Retinal pigment epithelial cell (primary cell): ENCODE measurements around the gene INHBE.

Experiments used
- DNase-seq: peaks from one replicate; pipeline ENCODE4 v3.0.0-alpha.2; 2010; ENCODE audit warnings: low read depth
- H3K4me3 ChIP-seq: 2 replicates; pipeline ENCODE4 v1.5.1; 2011; ENCODE audit warnings: mild to moderate bottlenecking, low read length, control low read depth, moderate library complexity
- TF ChIP-seq, protein P1 (sequence below): conservative IDR thresholded peaks from 2 replicates; pipeline ENCODE4 v1.5.1; 2011; ENCODE audit warnings: low read depth, low read length, control low read depth, inconsistent platforms

The INHBE gene

DNA sequence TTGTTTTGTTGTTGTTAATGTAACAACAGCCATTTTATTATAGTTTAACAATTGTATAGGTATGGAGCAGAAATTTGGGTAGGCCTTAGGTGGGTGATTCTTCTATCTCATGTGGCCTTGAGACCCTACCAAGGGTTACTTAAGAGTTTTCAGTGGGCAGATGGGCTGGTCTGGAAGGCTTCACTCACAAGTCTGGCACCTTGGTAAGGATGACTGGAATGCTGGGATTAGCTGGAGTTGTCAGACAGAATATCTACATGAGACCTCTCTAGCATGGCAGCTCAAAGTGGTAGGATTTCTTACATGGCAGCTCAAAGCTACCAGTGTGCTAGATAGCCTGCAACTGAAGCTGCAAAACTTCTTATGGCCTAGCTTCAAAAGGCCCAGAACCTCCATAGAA is 30.6 kb downstream of the INHBE start:
- H3K4me3 ChIP-seq = no peak overlapping the region
- no peak for DNase-seq
- TF ChIP-seq, protein P1, sequence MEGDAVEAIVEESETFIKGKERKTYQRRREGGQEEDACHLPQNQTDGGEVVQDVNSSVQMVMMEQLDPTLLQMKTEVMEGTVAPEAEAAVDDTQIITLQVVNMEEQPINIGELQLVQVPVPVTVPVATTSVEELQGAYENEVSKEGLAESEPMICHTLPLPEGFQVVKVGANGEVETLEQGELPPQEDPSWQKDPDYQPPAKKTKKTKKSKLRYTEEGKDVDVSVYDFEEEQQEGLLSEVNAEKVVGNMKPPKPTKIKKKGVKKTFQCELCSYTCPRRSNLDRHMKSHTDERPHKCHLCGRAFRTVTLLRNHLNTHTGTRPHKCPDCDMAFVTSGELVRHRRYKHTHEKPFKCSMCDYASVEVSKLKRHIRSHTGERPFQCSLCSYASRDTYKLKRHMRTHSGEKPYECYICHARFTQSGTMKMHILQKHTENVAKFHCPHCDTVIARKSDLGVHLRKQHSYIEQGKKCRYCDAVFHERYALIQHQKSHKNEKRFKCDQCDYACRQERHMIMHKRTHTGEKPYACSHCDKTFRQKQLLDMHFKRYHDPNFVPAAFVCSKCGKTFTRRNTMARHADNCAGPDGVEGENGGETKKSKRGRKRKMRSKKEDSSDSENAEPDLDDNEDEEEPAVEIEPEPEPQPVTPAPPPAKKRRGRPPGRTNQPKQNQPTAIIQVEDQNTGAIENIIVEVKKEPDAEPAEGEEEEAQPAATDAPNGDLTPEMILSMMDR = no peak

DNA sequence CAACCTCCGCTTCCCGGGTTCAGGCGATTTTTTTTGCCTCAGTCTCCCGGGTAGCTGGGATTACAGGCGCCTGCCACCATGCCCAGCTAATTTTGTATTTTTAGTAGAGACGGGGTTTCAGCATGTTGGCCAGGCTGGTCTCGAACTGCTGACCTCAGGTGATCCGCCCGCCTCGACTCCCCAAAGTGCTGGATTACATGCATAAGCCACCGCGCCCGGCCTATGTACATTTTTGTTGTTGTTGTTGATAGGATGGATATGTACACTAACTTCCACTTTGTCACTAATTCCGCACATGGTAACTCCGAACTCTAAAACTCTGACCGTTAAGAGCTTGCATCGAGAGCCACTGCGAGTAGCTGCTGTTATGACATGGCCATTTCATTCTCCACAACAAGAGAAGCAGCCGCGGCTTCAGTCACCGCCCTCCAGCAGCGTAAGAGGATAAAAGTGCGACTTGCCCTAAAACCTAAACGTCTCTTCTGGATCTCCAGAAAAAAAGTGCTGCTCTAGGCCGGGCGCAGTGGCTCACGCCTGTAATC is 32.0 kb downstream of the INHBE start:
- TF ChIP-seq, protein P1 = no peak
- peak overlapping the region; percentile 96 for H3K4me3 ChIP-seq
- no peak for DNase-seq

DNA sequence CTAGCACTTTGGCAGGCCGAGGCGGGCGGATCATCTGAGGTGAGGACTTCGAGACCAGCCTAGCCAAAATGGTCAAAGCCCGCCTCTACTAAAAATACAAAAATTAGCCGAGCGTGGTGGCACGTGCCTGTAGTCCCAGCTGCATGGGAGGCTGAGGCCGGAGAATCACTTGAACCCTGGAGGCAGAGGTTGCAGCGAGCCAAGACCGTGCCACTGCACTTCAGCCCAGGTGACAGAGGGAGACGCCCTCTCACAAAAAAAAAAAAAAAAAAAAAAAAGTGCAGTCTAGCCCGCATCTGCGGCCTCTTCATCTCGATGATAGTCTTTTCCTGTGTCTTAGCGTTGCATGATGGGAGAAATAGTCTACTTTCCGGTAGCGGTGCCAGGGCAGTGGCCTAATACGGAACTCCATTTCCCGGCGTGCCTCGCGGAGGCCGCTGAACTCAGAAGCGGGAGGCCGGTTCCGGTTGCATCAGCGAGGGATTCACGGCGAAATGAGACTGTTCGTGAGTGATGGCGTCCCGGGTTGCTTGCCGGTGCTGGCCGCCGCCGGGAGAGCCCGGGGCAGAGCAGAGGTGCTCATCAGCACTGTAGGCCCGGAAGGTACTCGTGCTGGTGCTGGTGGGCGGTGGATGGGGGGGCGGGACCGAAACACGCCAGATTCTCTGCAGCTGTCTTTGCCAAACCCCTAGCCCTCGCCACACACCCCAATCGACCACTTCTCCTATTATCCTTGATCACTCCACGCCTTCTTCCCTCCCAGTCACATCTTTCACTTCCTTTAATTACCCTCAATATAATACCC is 32.7 kb downstream of the INHBE start, which contains the start of gene MARS1:
MARS1 (plus strand) TSS at position 472 of the 805 bp plus-strand sequence; CDS start at position 495, 23 bp downstream.
- DNase-seq = peak; percentile 83
- peak within 1 kb of the TSS; percentile 96 for H3K4me3 ChIP-seq
- TF ChIP-seq, protein P1 = no peak

DNA sequence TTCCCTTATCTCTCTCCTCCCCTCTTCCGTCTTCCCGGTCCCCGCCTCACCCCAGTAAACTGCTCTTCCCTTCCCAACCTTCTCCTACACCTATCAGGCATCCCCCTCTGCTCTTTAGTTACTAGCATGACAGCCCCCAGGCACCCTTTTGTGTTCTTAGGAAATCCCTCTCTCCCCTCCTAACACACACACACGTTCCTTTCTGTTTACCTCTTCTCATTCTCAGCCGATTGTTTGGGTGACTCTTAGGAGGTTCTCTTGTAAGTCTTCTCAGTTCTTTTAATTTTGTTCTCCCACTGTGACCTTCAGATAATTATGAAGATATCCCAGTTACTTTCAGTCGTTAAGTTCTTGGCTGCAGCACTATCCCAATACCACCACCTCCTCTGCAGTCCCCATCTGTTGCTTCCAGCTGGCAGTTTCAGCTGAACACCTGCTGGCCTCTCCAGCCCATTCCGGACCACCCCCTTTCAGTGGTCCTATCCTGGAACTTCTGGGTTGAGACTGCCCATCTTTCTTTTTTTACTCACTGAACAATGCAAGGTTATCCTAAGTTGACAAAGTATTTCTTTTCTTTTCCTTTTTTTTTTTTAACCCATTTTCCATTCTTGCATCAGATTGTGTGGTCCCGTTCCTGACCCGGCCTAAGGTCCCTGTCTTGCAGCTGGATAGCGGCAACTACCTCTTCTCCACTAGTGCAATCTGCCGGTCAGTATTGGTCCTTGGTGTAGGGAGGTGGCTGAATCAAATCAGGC is 33.5 kb downstream of the INHBE start:
- DNase-seq = no peak
- TF ChIP-seq, protein P1 = no peak
- peak overlapping the region; percentile 96 for H3K4me3 ChIP-seq

DNA sequence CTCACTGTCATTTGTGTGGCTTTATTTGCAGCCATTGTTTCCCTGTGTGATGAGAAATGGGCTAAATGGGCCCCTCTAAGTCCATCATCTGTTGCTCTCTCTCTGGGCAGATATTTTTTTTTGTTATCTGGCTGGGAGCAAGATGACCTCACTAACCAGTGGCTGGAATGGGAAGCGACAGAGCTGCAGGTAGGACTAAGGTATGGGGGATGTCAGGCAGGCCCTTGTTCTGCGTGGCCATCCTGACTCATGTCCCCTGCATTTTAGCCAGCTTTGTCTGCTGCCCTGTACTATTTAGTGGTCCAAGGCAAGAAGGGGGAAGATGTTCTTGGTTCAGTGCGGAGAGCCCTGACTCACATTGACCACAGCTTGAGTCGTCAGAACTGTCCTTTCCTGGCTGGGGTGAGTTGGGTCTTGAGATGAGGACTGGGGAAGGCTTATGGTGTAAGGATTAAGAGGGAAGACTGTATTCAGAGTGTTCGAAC is 34.1 kb downstream of the INHBE start:
- TF ChIP-seq, protein P1 = no peak
- DNase-seq = no peak
- H3K4me3 ChIP-seq = peak overlapping the region; percentile 96

DNA sequence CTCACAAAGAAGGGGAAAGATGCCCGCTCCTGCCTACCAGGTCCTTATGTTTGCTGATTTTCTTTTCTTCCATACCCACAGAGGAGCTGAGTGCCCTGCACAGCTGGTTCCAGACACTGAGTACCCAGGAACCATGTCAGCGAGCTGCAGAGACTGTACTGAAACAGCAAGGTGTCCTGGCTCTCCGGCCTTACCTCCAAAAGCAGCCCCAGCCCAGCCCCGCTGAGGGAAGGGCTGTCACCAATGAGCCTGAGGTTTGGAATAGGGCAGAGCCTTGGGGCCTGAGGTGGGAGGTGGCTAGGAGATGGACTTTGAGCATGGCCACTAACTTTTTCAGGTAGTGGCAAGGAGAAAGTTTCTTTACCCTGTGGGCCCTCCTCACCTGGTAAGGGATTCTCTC is 35.0 kb downstream of the INHBE start:
- TF ChIP-seq, protein P1 = no peak
- H3K4me3 ChIP-seq = no peak overlapping the region
- DNase-seq = no peak
